Spleen (tissue), 7 donors: ENCODE measurements around the gene ZNF175.

Experiments
- POLR2A ChIP-seq, 3 donors: fragments of 450-650 bp; IDR thresholded peaks; one replicate each; pipeline ENCODE4 v1.5.1; 2017; ENCODE audit warnings: antibody characterized with exemption in 3 of 3, mild to moderate bottlenecking in 1 of 3
- POLR2AphosphoS5 ChIP-seq, 3 donors: sonication (generic); formaldehyde crosslinking; IDR thresholded peaks; one replicate each; pipeline ENCODE4 v1.5.1; 2017; ENCODE audit warnings: antibody characterized with exemption in 3 of 3
- TF ChIP-seq, protein P1 (sequence below), 11 experiments: fragments of 200-600 bp in 7 of 11; fragments of 450-650 bp in 4 of 11; sonication (generic) in 4 of 11; IDR thresholded peaks in 8 of 11; conservative IDR thresholded peaks in 3 of 11; 1 replicate in 7 of 11; 2 replicates in 4 of 11; pipeline versions ENCODE4 v1.4.0 to v1.8.0; 2016 to 2021; ENCODE audit warnings: antibody characterized with exemption in 11 of 11, inconsistent platforms in 4 of 11, mild to moderate bottlenecking in 1 of 11
- donor health status: DM: no; HTN: no; CAD: no; lungs with moderate emphysema.
- donor health status: DM: no; HTN: no; CAD: no.
- donor health status: DM: no; HTN: no; CAD: no.

- TF ChIP-seq, protein P1, sequence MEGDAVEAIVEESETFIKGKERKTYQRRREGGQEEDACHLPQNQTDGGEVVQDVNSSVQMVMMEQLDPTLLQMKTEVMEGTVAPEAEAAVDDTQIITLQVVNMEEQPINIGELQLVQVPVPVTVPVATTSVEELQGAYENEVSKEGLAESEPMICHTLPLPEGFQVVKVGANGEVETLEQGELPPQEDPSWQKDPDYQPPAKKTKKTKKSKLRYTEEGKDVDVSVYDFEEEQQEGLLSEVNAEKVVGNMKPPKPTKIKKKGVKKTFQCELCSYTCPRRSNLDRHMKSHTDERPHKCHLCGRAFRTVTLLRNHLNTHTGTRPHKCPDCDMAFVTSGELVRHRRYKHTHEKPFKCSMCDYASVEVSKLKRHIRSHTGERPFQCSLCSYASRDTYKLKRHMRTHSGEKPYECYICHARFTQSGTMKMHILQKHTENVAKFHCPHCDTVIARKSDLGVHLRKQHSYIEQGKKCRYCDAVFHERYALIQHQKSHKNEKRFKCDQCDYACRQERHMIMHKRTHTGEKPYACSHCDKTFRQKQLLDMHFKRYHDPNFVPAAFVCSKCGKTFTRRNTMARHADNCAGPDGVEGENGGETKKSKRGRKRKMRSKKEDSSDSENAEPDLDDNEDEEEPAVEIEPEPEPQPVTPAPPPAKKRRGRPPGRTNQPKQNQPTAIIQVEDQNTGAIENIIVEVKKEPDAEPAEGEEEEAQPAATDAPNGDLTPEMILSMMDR (IDR thresholded peaks at IDR 0.05 in 8 of 11, conservative IDR thresholded peaks at IDR 0.05 in 3 of 11) = no peak
- no peak for TF ChIP-seq POLR2AphosphoS5 (IDR thresholded peaks at IDR 0.05)
- TF ChIP-seq POLR2A (IDR thresholded peaks at IDR 0.05) = no peak
Observed at GRCh38 chr19:51586799-51587198, 15.7 kb downstream of the ZNF175 start.
